Keratinocyte (primary cell): ENCODE data around the gene URAD. TPM values are rescaled to one million over a fixed set of nuclear protein-coding genes. Genes with fewer than 3 reads are reported as not detected.

Experiments
- DNase-seq: peaks from one replicate; pipeline ENCODE4 v3.0.0-alpha.2; 2011; ENCODE audit warnings: low read depth, missing footprints, low spot score
- FAIRE-seq: peaks from 2 replicates; lab custom pipeline; 2011; peaks lifted over from hg19 to GRCh38; lab: Jason Lieb, UNC
- H2AFZ ChIP-seq: 2 replicates; pipeline ENCODE4 v1.6.0; 2012; ENCODE audit warnings: low read length, control low read depth, inconsistent platforms; ENCODE audit not compliant: control insufficient read depth
- H3K27ac ChIP-seq: 2 replicates; pipeline ENCODE4 v1.5.1; 2011; ENCODE audit warnings: low read length; ENCODE audit not compliant: control insufficient read depth, insufficient read depth
- H3K27me3 ChIP-seq: 3 replicates; pipeline ENCODE4 v1.6.0; 2011; ENCODE audit warnings: low read length; ENCODE audit not compliant: control insufficient read depth, insufficient read depth; ENCODE audit errors: extremely low read depth
- H3K36me3 ChIP-seq, 2 experiments: 2 replicates in 1 of 2; 3 replicates in 1 of 2; pipeline ENCODE4 v1.5.1; 2011; ENCODE audit warnings: low read length in 2 of 2, mild to moderate bottlenecking in 1 of 2; ENCODE audit not compliant: control insufficient read depth in 2 of 2, insufficient read depth in 2 of 2; ENCODE audit errors: extremely low read depth in 1 of 2
- H3K4me1 ChIP-seq: 3 replicates; pipeline ENCODE4 v1.5.1; 2011; ENCODE audit warnings: low read length; ENCODE audit not compliant: control insufficient read depth, insufficient read depth; ENCODE audit errors: extremely low read depth
- H3K4me2 ChIP-seq: 3 replicates; pipeline ENCODE4 v1.6.0; 2011; ENCODE audit warnings: low read depth, low read length; ENCODE audit not compliant: control insufficient read depth, insufficient read depth; ENCODE audit errors: extremely low read depth
- H3K4me3 ChIP-seq, 3 experiments: fragments of 200-600 bp in 1 of 3; sonication (generic) in 1 of 3; 2 replicates in 2 of 3; 3 replicates in 1 of 3; pipeline ENCODE4 v1.5.1; 2011 to 2016; ENCODE audit warnings: low read length in 3 of 3, mild to moderate bottlenecking in 3 of 3, control low read depth in 2 of 3, inconsistent platforms in 1 of 3, low read depth in 1 of 3, mixed read lengths in 1 of 3, mixed run types in 1 of 3, moderate library complexity in 1 of 3; ENCODE audit not compliant: control insufficient read depth in 2 of 3, insufficient read depth in 2 of 3; ENCODE audit errors: extremely low read depth in 1 of 3
- H3K79me2 ChIP-seq: 2 replicates; pipeline ENCODE4 v1.6.0; 2012; ENCODE audit warnings: low read length; ENCODE audit not compliant: control insufficient read depth, insufficient read depth
- H3K9ac ChIP-seq: 3 replicates; pipeline ENCODE4 v1.6.0; 2011; ENCODE audit warnings: low read length; ENCODE audit not compliant: control insufficient read depth, insufficient read depth; ENCODE audit errors: extremely low read depth
- H3K9me1 ChIP-seq: 3 replicates; pipeline ENCODE4 v1.6.0; 2011; ENCODE audit warnings: low read length; ENCODE audit not compliant: control insufficient read depth, insufficient read depth; ENCODE audit errors: extremely low read depth
- H3K9me3 ChIP-seq: 2 replicates; pipeline ENCODE4 v1.5.1; 2012; ENCODE audit warnings: low read depth, low read length; ENCODE audit not compliant: control insufficient read depth
- H4K20me1 ChIP-seq: 3 replicates; pipeline ENCODE4 v1.6.0; 2011; ENCODE audit warnings: low read length; ENCODE audit not compliant: control insufficient read depth, insufficient read depth; ENCODE audit errors: extremely low read depth
- CTCF ChIP-seq, 3 experiments: IDR thresholded peaks in 1 of 3; conservative IDR thresholded peaks in 1 of 3; optimal IDR thresholded peaks in 1 of 3; 2 replicates in 2 of 3; 3 replicates in 1 of 3; pipeline versions ENCODE3 to v1.5.1; 2011; ENCODE audit warnings: low read length in 3 of 3, mild to moderate bottlenecking in 3 of 3, moderate library complexity in 2 of 3, control low read depth in 1 of 3, inconsistent platforms in 1 of 3; ENCODE audit not compliant: insufficient read depth in 2 of 3; ENCODE audit errors: extremely low read depth in 1 of 3
- EZH2 ChIP-seq: IDR thresholded peaks from one replicate; pipeline ENCODE4 v1.6.1; 2012; ENCODE audit warnings: inconsistent platforms, mild to moderate bottlenecking, low read length, moderate library complexity
- dilution Hi-C: fragments of 300-500 bp; cut with MboI; formaldehyde crosslinking; loops from one replicate; pipeline ENCODE4 v1.7.0; 2020; ENCODE audit warnings: low sequenced_read_pairs; ENCODE audit not compliant: extremely low pct_ligation_motif_present
- polyA plus RNA-seq, 5 experiments: library from polyadenylated mRNA; depleted of rRNA in 3 of 5; stranded (reverse) in 3 of 5; stranded (forward) in 1 of 5; unstranded in 1 of 5; fragments of >200 nt; gene quantifications; 1 replicate in 1 of 5; 2 replicates in 3 of 5; 3 replicates in 1 of 5; pipeline versions ENCODE4 v1.2.1 to v1.2.3, GENCODE V29; 2011 to 2012; ENCODE audit warnings: missing spikeins in 2 of 5, low read depth in 1 of 5, low replicate concordance in 1 of 5

URAD gene
- polyA plus RNA-seq, 1 donor (not counting 4 experiments of a cell fraction or from before 2014, with no cell fraction given) = not detected

DNA sequence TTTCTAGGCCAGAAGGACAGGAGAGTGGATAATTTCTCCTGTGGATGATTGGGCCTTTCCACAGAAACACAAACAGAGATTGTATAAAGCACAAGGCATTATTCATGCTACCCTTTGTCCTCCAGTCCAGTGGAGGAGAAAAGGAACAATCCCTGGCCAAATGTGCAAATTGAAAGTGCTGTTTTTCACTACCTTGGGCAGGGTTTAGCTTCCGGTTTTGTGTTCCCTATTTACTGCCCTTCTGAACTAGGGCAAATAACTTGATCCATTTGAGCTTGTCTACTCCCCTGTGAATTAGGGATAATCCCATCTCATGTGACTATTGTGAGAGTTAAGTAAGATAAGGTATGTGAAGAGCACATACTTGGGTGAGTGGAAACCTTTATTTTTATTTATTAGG, 55.4 kb downstream of the URAD start:
- Histone ChIP-seq H3K36me3 (no peaks in the 10 kb centered on the region), H4K20me1 (no peaks in the 10 kb centered on the region), H3K9ac (no peak overlapping the region), H2AFZ (no peak overlapping the region), H3K4me1 (no peaks in the 10 kb centered on the region), H3K79me2 (no peaks in the 10 kb centered on the region), H3K27ac (no peak overlapping the region), H3K9me1 (no peaks in the 10 kb centered on the region), H3K4me3 (no peak overlapping the region), H3K4me2 (no peak overlapping the region), H3K9me3 (no peaks in the 10 kb centered on the region), H3K27me3 (peaks cover 36% of the 10 kb centered on the region)
- DNase-seq (no peak), FAIRE-seq (no peak)
- dilution Hi-C loops = no loop called here
- TF ChIP-seq CTCF (optimal IDR thresholded peaks at IDR 0.05 in 1 of 3, IDR thresholded peaks at IDR 0.05 in 1 of 3, conservative IDR thresholded peaks at IDR 0.05 in 1 of 3; ENCODE audit: extremely low read depth in 1 of 3, insufficient read depth in 2 of 3, low read length in 3 of 3) (no peak), EZH2 (no peak)

DNA sequence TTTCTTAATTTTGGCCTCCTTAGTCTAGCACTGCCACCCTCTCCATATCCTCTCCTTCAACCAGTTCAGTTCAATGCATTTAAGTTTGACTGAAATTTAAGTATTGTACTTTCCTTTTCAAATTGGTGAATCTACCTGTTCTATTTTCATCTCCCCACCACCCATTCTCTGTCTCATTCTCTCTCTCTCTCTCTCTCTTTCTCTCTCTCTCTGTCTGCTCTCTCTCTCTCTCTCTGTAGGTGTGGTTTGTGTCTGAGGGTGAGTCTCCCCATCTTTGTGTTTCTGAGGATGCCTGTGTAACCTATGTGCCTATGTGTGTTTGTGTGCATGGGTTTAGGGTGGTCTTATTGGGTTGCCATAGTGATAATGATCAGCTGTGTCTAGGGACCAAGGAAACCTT, 58.6 kb downstream of the URAD start:
- H3K4me2 ChIP-seq = no peak overlapping the region
- no peak overlapping the region for H3K9ac ChIP-seq
- H3K4me3 ChIP-seq = no peak overlapping the region
- no peaks in the 10 kb centered on the region for H3K9me3 ChIP-seq
- H3K4me1 ChIP-seq = no peaks in the 10 kb centered on the region
- no peaks in the 10 kb centered on the region for H3K36me3 ChIP-seq
- no peak overlapping the region for H2AFZ ChIP-seq
- H3K27me3 ChIP-seq = peaks cover 68% of the 10 kb centered on the region
- H3K79me2 ChIP-seq = no peaks in the 10 kb centered on the region
- dilution Hi-C loops = no loop called here
- no peak overlapping the region for H3K27ac ChIP-seq
- TF ChIP-seq CTCF (optimal IDR thresholded peaks at IDR 0.05 in 1 of 3, IDR thresholded peaks at IDR 0.05 in 1 of 3, conservative IDR thresholded peaks at IDR 0.05 in 1 of 3; ENCODE audit: extremely low read depth in 1 of 3, insufficient read depth in 2 of 3, low read length in 3 of 3) (no peak), EZH2 (no peak)
- no peak for DNase-seq
- H3K9me1 ChIP-seq = no peaks in the 10 kb centered on the region
- H4K20me1 ChIP-seq = no peaks in the 10 kb centered on the region
- no peak for FAIRE-seq
